Spleen (tissue), 7 donors: Measurements from ENCODE around the gene BLOC1S1.

ENCODE experiments used
- POLR2AphosphoS5 ChIP-seq, 3 donors: sonication (generic); formaldehyde crosslinking; IDR thresholded peaks; one replicate each; pipeline ENCODE4 v1.5.1; 2017; ENCODE audit warnings: antibody characterized with exemption in 3 of 3
- TF ChIP-seq, protein P1 (sequence below), 11 experiments: fragments of 200-600 bp in 7 of 11; fragments of 450-650 bp in 4 of 11; sonication (generic) in 4 of 11; IDR thresholded peaks in 8 of 11; conservative IDR thresholded peaks in 3 of 11; 1 replicate in 7 of 11; 2 replicates in 4 of 11; pipeline versions ENCODE4 v1.4.0 to v1.8.0; 2016 to 2021; ENCODE audit warnings: antibody characterized with exemption in 11 of 11, inconsistent platforms in 4 of 11, mild to moderate bottlenecking in 1 of 11
- donor health status: DM: no; HTN: no; CAD: no; lungs with moderate emphysema.
- donor health status: DM: no; HTN: no; CAD: no.
- donor health status: DM: no; HTN: no; CAD: no.

DNA sequence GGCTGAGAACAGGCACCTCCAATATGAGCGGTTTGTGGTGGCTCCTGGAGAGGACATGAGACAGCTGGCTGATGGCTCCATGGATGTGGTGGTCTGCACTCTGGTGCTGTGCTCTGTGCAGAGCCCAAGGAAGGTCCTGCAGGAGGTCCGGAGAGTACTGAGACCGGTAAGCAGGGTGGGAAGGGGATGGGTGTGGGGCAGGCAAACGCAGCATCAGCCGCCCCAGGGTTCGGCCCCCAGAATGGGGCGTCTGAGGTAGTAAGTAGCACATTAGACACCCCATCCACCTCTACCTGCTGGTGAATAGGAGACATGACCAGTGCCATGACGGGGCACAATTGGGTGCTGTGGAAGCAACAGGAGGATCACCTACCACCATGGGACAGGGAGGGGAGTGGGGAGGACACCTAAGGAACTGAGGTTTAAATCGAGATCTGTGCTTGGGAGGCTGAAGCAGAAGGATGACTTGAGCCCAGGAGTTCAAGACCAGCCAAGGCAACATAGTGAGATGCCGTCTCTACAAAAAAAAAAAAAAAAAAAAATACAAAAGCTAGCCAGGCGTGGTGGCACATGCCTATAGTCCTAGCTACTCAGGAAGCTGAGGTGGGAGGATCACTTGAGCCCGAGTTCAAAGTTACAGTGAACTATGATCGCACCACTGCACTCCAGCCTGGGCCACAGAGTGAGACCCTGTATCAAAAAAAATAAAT, 33.6 kb upstream of the BLOC1S1 start:
- TF ChIP-seq POLR2AphosphoS5 (IDR thresholded peaks at IDR 0.05): no peak
- TF ChIP-seq, protein P1, sequence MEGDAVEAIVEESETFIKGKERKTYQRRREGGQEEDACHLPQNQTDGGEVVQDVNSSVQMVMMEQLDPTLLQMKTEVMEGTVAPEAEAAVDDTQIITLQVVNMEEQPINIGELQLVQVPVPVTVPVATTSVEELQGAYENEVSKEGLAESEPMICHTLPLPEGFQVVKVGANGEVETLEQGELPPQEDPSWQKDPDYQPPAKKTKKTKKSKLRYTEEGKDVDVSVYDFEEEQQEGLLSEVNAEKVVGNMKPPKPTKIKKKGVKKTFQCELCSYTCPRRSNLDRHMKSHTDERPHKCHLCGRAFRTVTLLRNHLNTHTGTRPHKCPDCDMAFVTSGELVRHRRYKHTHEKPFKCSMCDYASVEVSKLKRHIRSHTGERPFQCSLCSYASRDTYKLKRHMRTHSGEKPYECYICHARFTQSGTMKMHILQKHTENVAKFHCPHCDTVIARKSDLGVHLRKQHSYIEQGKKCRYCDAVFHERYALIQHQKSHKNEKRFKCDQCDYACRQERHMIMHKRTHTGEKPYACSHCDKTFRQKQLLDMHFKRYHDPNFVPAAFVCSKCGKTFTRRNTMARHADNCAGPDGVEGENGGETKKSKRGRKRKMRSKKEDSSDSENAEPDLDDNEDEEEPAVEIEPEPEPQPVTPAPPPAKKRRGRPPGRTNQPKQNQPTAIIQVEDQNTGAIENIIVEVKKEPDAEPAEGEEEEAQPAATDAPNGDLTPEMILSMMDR (IDR thresholded peaks at IDR 0.05 in 8 of 11, conservative IDR thresholded peaks at IDR 0.05 in 3 of 11): no peak
